Esophagus (tissue), 2 donors: Measurements from ENCODE around the gene DPH1. TPM values are rescaled to one million over a fixed set of nuclear protein-coding genes. Genes with fewer than 3 reads are reported as not detected.

ENCODE experiments used
- H3K27ac ChIP-seq, 2 donors: one replicate each; pipeline ENCODE4 v1.5.1; 2013; ENCODE audit warnings: low read depth in 2 of 2, mild to moderate bottlenecking in 2 of 2, inconsistent platforms in 1 of 2, low read length in 1 of 2, moderate library complexity in 1 of 2
- H3K27me3 ChIP-seq, 2 donors: one replicate each; pipeline ENCODE4 v1.6.1; 2013; ENCODE audit warnings: low read length in 2 of 2, control low read depth in 1 of 2, mild to moderate bottlenecking in 1 of 2; ENCODE audit not compliant: insufficient read depth in 2 of 2, control insufficient read depth in 1 of 2
- H3K36me3 ChIP-seq, 2 donors: one replicate each; pipeline ENCODE4 v1.6.1; 2013; ENCODE audit warnings: low read length in 1 of 2; ENCODE audit not compliant: control insufficient read depth in 2 of 2, insufficient read depth in 2 of 2
- H3K4me1 ChIP-seq, 2 donors: one replicate each; pipeline ENCODE4 v1.6.1; 2013; ENCODE audit warnings: low read length in 1 of 2; ENCODE audit not compliant: control insufficient read depth in 2 of 2, insufficient read depth in 2 of 2
- H3K4me3 ChIP-seq, 2 donors: one replicate each; pipeline ENCODE4 v1.5.1; 2013; ENCODE audit warnings: low read length in 2 of 2, mild to moderate bottlenecking in 2 of 2, low read depth in 1 of 2, moderate library complexity in 1 of 2
- H3K9me3 ChIP-seq, 2 donors: one replicate each; pipeline ENCODE4 v1.6.1; 2013; ENCODE audit warnings: mild to moderate bottlenecking in 2 of 2, low read depth in 1 of 2, low read length in 1 of 2, moderate library complexity in 1 of 2; ENCODE audit not compliant: control insufficient read depth in 2 of 2, insufficient read depth in 1 of 2
- WGBS, 2 donors: extraction: QIAGEN DNeasy Blood & Tissue Kit; methylation state at CpG; one replicate each; pipeline ENCODE4 v1.1.7; 2013; 5-methylcytosine and 5-hydroxymethylcytosine counted together
- polyA plus RNA-seq, 2 donors: library from polyadenylated mRNA; stranded (reverse); fragments of 200-250 nt; gene quantifications; one replicate each; pipeline ENCODE4 v1.2.3, GENCODE V29; 2013
- donor health status: healthy with polysubstance abuse.
- donor health status: Bipolar disorder and iron deficiency.

Gene DPH1
- polyA plus RNA-seq, 2 donors = 18.8 to 21.0 TPM

- H3K27me3 ChIP-seq = no peaks in the 10 kb centered on the region
- 91 to 92% methylated on average over 5 of the region's 5 CpGs for WGBS, 2 donors
- H3K4me1 ChIP-seq = peaks cover 0 to 22% of the 10 kb centered on the region in 2 donors
- no peak overlapping the region for H3K4me3 ChIP-seq
- H3K36me3 ChIP-seq = peaks cover 2 to 5% of the 10 kb centered on the region in 2 donors
- no peaks in the 10 kb centered on the region for H3K9me3 ChIP-seq
- no peak overlapping the region for H3K27ac ChIP-seq
Measured at GRCh38 chr17:2044263-2044894, 14.4 kb downstream of the DPH1 start.

- Histone ChIP-seq H3K36me3 (peaks cover 0 to 2% of the 10 kb centered on the region in 2 donors), H3K4me3 (no peak overlapping the region), H3K27ac (no peak overlapping the region), H3K4me1 (peaks cover 0 to 15% of the 10 kb centered on the region in 2 donors), H3K27me3 (peaks cover 0 to 2% of the 10 kb centered on the region in 2 donors), H3K9me3 (peaks cover 0 to 2% of the 10 kb centered on the region in 2 donors)
- 91 to 95% methylated on average over 6 of the region's 6 CpGs for WGBS, 2 donors
Measured at GRCh38 chr17:2047590-2047989, 17.6 kb downstream of the DPH1 start.

GRCh38 chr17:2048805-2049204, 18.9 kb downstream of the DPH1 start:
- Histone ChIP-seq H3K36me3 (no peaks in the 10 kb centered on the region), H3K4me1 (peaks cover 3 to 12% of the 10 kb centered on the region in 2 donors), H3K27ac (no peak overlapping the region), H3K9me3 (peaks cover 0 to 2% of the 10 kb centered on the region in 2 donors), H3K27me3 (peaks cover 0 to 2% of the 10 kb centered on the region in 2 donors), H3K4me3 (no peak overlapping the region)
- 9 to 16% methylated on average over 9 of the region's 9 CpGs for WGBS, 2 donors

- H3K9me3 ChIP-seq = peaks cover 0 to 2% of the 10 kb centered on the region in 2 donors
- no peaks in the 10 kb centered on the region for H3K36me3 ChIP-seq
- peaks cover 0 to 2% of the 10 kb centered on the region in 2 donors for H3K27me3 ChIP-seq
- peaks cover 3 to 17% of the 10 kb centered on the region in 2 donors for H3K4me1 ChIP-seq
- peak overlapping the region; percentile 69 to 78 for H3K4me3 ChIP-seq
- WGBS, 2 donors = 2% methylated on average over 73 to 104 of the region's 104 CpGs
- H3K27ac ChIP-seq = peak overlapping the region; percentile 36 to 38
Measured at GRCh38 chr17:2049333-2050299, 19.7 kb downstream of the DPH1 start.

- Histone ChIP-seq H3K36me3 (no peaks in the 10 kb centered on the region), H3K27me3 (peaks cover 0 to 2% of the 10 kb centered on the region in 2 donors), H3K9me3 (peaks cover 0 to 2% of the 10 kb centered on the region in 2 donors), H3K4me1 (peaks cover 3 to 17% of the 10 kb centered on the region in 2 donors), H3K4me3 (peak overlapping the region; percentile 58 to 69), H3K27ac (peak overlapping the region in 1 of 2 donors; percentile 22)
- WGBS, 2 donors = 0 to 2% methylated on average over 56 to 88 of the region's 88 CpGs
Measured at GRCh38 chr17:2050300-2051060, 20.5 kb downstream of the DPH1 start.

GRCh38 chr17:2051061-2051932, 21.3 kb downstream of the DPH1 start:
- 10% methylated on average over 59 to 81 of the region's 81 CpGs for WGBS, 2 donors
- Histone ChIP-seq H3K4me1 (peaks cover 3 to 17% of the 10 kb centered on the region in 2 donors), H3K4me3 (peak overlapping the region in 1 of 2 donors; percentile 69), H3K27ac (no peak overlapping the region), H3K36me3 (no peaks in the 10 kb centered on the region), H3K27me3 (peaks cover 0 to 2% of the 10 kb centered on the region in 2 donors), H3K9me3 (peaks cover 0 to 2% of the 10 kb centered on the region in 2 donors)

- peaks cover 0 to 2% of the 10 kb centered on the region in 2 donors for H3K9me3 ChIP-seq
- H3K27ac ChIP-seq = no peak overlapping the region
- H3K4me1 ChIP-seq = peaks cover 3 to 20% of the 10 kb centered on the region in 2 donors
- no peaks in the 10 kb centered on the region for H3K36me3 ChIP-seq
- 52 to 56% methylated on average over 14 of the region's 14 CpGs for WGBS, 2 donors
- H3K27me3 ChIP-seq = peaks cover 0 to 2% of the 10 kb centered on the region in 2 donors
- H3K4me3 ChIP-seq = no peak overlapping the region
Measured at GRCh38 chr17:2051933-2052559, 22.1 kb downstream of the DPH1 start.
